Lung (tissue), 12 donors: ENCODE data around the gene KRTAP10-4. TPM values are rescaled to one million over a fixed set of nuclear protein-coding genes. Genes with fewer than 3 reads are reported as not detected.

Experiments used
- ATAC-seq: fragments of 200-7000 bp; cut with Tn5 transposase; one replicate; pipeline ENCODE4 v1.9.1; 2020; ENCODE audit warnings: moderate number of reproducible peaks; ENCODE audit not compliant: insufficient read depth, low FRiP score
- DNase-seq, 3 donors: peaks; one replicate each; pipeline ENCODE4 v3.0.0-alpha.2; 2013 to 2017
- H3K27ac ChIP-seq, 2 donors: one replicate each; pipeline ENCODE4 v1.5.1; 2013; ENCODE audit warnings: mild to moderate bottlenecking in 2 of 2, moderate library complexity in 2 of 2, control low read depth in 1 of 2, inconsistent platforms in 1 of 2, low read depth in 1 of 2, low read length in 1 of 2
- H3K27me3 ChIP-seq, 3 donors: one replicate each; pipeline ENCODE4 v1.5.1; 2013; ENCODE audit warnings: low read length in 2 of 3; ENCODE audit not compliant: control insufficient read depth in 3 of 3, insufficient read depth in 3 of 3
- H3K36me3 ChIP-seq, 4 donors: one replicate each; pipeline ENCODE4 v1.5.1; 2013; ENCODE audit warnings: low read length in 4 of 4, mild to moderate bottlenecking in 1 of 4, moderate library complexity in 1 of 4; ENCODE audit not compliant: control insufficient read depth in 4 of 4, insufficient read depth in 4 of 4
- H3K4me1 ChIP-seq, 5 donors: one replicate each; pipeline ENCODE4 v1.5.1; 2013; ENCODE audit warnings: low read length in 5 of 5, mild to moderate bottlenecking in 2 of 5, moderate library complexity in 1 of 5; ENCODE audit not compliant: control insufficient read depth in 5 of 5, insufficient read depth in 5 of 5
- H3K4me3 ChIP-seq: one replicate; pipeline ENCODE4 v1.5.1; 2013; ENCODE audit warnings: mild to moderate bottlenecking, control low read depth, moderate library complexity
- H3K9ac ChIP-seq, 2 donors: one replicate each; pipeline ENCODE4 v1.5.1; 2013; ENCODE audit warnings: low read length in 2 of 2, control low read depth in 1 of 2; ENCODE audit not compliant: insufficient read depth in 1 of 2
- H3K9me3 ChIP-seq, 4 donors: one replicate each; pipeline ENCODE4 v1.5.1; 2013; ENCODE audit warnings: low read length in 3 of 4, mild to moderate bottlenecking in 1 of 4, moderate library complexity in 1 of 4; ENCODE audit not compliant: control insufficient read depth in 4 of 4, insufficient read depth in 3 of 4
- CTCF ChIP-seq: IDR thresholded peaks from 2 replicates; pipeline ENCODE4 v1.5.1; 2012; ENCODE audit warnings: mild to moderate bottlenecking; ENCODE audit errors: control extremely low read depth, extremely low read depth
- WGBS, 2 donors: extraction: QIAGEN DNeasy Blood & Tissue Kit; methylation state at CpG; one replicate each; pipeline ENCODE4 v1.1.7; 2013; 5-methylcytosine and 5-hydroxymethylcytosine counted together
- polyA plus RNA-seq, 2 donors: library from polyadenylated mRNA; stranded (reverse); fragments of 200-250 nt; gene quantifications; one replicate each; pipeline ENCODE4 v1.2.1, GENCODE V29; 2013
- total RNA-seq, 2 donors: library from RNA; depleted of rRNA in 1 of 2; stranded (reverse); fragments of >200 nt in 1 of 2; gene quantifications; one replicate each; pipeline ENCODE4 v1.2.1, GENCODE V29; 2014 to 2021
- donor health status: control.
- donor health status: control.
- donor health status: Bipolar disorder and iron deficiency.
- donor health status: healthy.
- donor health status: DM: yes; HTN: yes; CAD: no.

The KRTAP10-4 gene
- total and polyA plus RNA-seq, 4 donors: not detected

- TF ChIP-seq CTCF: no peak
- H3K27ac ChIP-seq: no peak overlapping the region
- 76% methylated on average over 15 of the region's 15 CpGs for WGBS, 2 donors
- no peaks in the 10 kb centered on the region for H3K4me1 ChIP-seq
- no peaks in the 10 kb centered on the region for H3K36me3 ChIP-seq
- no peak overlapping the region for H3K9ac ChIP-seq
- H3K27me3 ChIP-seq: peaks cover 2 to 6% (median 6%) of the 10 kb centered on the region in 3 donors
- H3K9me3 ChIP-seq: peaks cover 0 to 35% (median 4%) of the 10 kb centered on the region in 4 donors
- DNase-seq: no peak
- no peak for ATAC-seq
- H3K4me3 ChIP-seq: no peak overlapping the region
These were observed 8.5 kb downstream of the KRTAP10-4 start for GRCh38 chr21:44582055-44582454.

GRCh38 chr21:44583089-44583799 is 9.7 kb downstream of the KRTAP10-4 start:
- WGBS, 2 donors: 33 to 47% methylated on average over 11 of the region's 11 CpGs
- TF ChIP-seq CTCF: no peak
- peaks cover 2 to 6% (median 6%) of the 10 kb centered on the region in 3 donors for H3K27me3 ChIP-seq
- no peaks in the 10 kb centered on the region for H3K36me3 ChIP-seq
- H3K9me3 ChIP-seq: peaks cover 0 to 31% (median 1%) of the 10 kb centered on the region in 4 donors
- no peak overlapping the region for H3K4me3 ChIP-seq
- no peaks in the 10 kb centered on the region for H3K4me1 ChIP-seq
- no peak for ATAC-seq
- H3K9ac ChIP-seq: no peak overlapping the region
- H3K27ac ChIP-seq: no peak overlapping the region
- DNase-seq: peak; percentile 28 to 76 (median 43)

GRCh38 chr21:44583800-44584147 is 10.2 kb downstream of the KRTAP10-4 start:
- ATAC-seq: no peak
- no peak overlapping the region for H3K4me3 ChIP-seq
- H3K27ac ChIP-seq: no peak overlapping the region
- no peaks in the 10 kb centered on the region for H3K36me3 ChIP-seq
- 78 to 81% methylated on average over 6 of the region's 6 CpGs for WGBS, 2 donors
- H3K9ac ChIP-seq: no peak overlapping the region
- H3K9me3 ChIP-seq: peaks cover 0 to 26% (median 1%) of the 10 kb centered on the region in 4 donors
- no peak for DNase-seq
- peaks cover 2 to 6% (median 6%) of the 10 kb centered on the region in 3 donors for H3K27me3 ChIP-seq
- H3K4me1 ChIP-seq: no peaks in the 10 kb centered on the region
- TF ChIP-seq CTCF: no peak
